ENCODE measurements around the gene UBAP2L. TPM values are rescaled to one million over a fixed set of nuclear protein-coding genes. Genes with fewer than 3 reads are reported as not detected.

UBAP2L gene, protein sequence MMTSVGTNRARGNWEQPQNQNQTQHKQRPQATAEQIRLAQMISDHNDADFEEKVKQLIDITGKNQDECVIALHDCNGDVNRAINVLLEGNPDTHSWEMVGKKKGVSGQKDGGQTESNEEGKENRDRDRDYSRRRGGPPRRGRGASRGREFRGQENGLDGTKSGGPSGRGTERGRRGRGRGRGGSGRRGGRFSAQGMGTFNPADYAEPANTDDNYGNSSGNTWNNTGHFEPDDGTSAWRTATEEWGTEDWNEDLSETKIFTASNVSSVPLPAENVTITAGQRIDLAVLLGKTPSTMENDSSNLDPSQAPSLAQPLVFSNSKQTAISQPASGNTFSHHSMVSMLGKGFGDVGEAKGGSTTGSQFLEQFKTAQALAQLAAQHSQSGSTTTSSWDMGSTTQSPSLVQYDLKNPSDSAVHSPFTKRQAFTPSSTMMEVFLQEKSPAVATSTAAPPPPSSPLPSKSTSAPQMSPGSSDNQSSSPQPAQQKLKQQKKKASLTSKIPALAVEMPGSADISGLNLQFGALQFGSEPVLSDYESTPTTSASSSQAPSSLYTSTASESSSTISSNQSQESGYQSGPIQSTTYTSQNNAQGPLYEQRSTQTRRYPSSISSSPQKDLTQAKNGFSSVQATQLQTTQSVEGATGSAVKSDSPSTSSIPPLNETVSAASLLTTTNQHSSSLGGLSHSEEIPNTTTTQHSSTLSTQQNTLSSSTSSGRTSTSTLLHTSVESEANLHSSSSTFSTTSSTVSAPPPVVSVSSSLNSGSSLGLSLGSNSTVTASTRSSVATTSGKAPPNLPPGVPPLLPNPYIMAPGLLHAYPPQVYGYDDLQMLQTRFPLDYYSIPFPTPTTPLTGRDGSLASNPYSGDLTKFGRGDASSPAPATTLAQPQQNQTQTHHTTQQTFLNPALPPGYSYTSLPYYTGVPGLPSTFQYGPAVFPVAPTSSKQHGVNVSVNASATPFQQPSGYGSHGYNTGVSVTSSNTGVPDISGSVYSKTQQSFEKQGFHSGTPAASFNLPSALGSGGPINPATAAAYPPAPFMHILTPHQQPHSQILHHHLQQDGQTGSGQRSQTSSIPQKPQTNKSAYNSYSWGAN
- total RNA-seq (2014; rRNA removed): 94.1 and 116 TPM in 2 replicates
- polyA plus RNA-seq (2012): 133 TPM

DNA sequence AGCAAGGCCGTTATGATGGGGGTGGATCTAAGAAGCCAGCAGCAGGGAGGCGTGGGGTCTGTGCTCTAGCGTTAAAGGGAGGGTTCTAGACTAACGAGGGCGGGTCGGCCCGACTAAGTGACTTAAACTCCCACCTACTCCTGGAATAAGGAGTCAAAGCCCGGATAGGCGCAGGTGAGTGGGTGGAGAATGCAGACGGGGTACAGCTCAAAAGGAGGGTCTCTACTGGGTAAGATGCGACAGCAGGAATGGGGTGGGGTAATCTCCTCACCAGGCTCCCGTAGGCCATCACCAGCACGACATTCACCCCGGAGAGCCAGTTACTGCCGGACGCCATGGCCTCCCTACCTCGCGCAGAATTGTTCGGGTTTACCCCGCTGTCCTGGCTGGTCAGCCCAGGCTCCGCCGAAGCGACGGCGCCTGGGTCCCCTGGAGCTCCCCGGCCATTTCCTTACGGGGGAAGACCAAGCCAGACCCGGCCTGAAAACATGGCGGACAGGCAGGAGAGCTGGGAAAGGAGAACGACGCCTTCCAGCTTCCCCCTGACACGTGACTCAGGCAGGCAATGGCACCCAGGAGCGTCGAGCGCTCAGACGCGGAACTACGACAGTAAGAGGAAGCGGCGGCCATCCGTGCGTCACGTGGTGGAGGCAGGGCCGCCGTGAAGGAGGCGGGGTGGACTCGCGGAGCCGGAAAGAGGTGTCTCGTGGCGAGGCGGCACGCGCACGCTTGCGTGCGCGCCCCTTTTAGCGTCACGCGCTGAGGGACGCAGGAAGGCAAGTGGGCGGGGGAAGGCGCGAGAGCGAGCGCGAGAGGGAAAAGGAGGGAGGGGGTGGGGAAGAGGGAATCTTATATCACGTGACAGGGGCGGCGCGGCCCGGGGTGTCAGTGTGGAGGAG, at the start of gene UBAP2L:
UBAP2L (plus strand) TSS at position 885 of the 899 bp plus-strand sequence. CDS start 4,169 bp downstream, outside the sequence.
- DNase-seq (ENCODE audit: low read depth): peak; percentile 99

- no peak for DNase-seq (ENCODE audit: low read depth)
These were observed 49.6 kb upstream of the UBAP2L start for GRCh38 chr1:154171223-154171583.

DNA sequence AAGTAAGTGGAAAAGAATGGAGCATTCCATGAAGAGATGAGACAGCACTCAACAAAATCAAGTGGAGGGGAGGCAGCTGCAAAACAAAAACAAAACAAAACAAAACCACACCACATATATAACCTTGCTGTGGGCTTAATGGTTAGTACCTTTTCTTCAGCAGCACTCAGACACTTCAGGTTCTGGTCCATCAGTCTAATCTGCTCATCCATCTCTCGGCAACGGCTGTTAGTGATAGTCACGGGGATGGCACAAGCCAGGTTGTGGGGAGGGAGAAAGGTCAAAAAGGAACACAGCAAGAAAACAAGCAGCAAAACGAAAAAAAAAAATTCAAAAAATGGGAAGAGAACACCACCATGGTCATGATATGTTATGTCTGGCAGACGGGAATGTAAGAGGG, 48.9 kb upstream of the UBAP2L start:
- no peak for DNase-seq (ENCODE audit: low read depth)

- DNase-seq (ENCODE audit: low read depth): no peak
These were observed 46.1 kb upstream of the UBAP2L start for GRCh38 chr1:154174654-154175053.

GRCh38 chr1:154176337-154176736, 44.4 kb upstream of the UBAP2L start:
- DNase-seq (ENCODE audit: low read depth): peak; percentile 49

GRCh38 chr1:154178013-154178412, 42.7 kb upstream of the UBAP2L start:
- no peak for DNase-seq (ENCODE audit: low read depth)

- DNase-seq (ENCODE audit: low read depth): no peak
These were observed 41.6 kb upstream of the UBAP2L start for GRCh38 chr1:154178911-154179811.

DNA sequence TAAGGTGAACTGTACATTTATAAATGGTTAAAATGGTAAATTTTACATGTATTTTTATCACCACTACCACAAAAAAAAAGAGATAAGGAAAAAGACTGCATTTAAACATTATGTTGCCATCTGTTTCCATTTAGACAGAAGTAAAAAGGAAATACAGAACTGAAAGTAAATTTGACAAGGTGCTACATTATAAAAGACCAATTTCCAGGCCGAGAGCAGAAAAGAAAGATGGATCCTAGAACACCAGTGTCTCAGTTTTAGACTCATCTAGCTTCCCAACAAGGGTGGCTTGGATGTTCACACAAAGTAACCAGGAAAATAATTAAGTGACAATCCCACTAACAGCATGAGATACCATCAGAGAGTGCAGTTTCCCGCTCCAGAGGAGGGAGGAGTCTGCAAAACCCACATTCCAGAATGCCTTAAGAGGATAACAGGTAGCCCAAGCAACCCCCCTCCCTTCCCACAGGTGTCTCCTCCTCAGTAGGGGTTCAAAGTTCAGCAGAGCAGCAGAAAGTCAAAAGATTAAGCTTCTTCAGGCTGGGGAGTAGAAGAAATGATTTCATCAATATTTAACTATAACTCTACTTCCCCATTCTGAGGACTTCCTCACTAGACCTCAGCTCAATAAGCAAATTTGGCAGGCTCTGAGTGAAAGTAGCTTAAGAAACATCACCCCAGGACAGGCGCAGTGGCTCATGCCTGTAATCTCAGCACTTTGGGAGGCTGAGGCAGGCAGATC, 40.6 kb upstream of the UBAP2L start:
- no peak for DNase-seq (ENCODE audit: low read depth)

- DNase-seq (ENCODE audit: low read depth): no peak
These were observed 38.8 kb upstream of the UBAP2L start for GRCh38 chr1:154181944-154182343.

GRCh38 chr1:154182344-154183045, 38.3 kb upstream of the UBAP2L start:
- peak; percentile 84 for DNase-seq (ENCODE audit: low read depth)

DNA sequence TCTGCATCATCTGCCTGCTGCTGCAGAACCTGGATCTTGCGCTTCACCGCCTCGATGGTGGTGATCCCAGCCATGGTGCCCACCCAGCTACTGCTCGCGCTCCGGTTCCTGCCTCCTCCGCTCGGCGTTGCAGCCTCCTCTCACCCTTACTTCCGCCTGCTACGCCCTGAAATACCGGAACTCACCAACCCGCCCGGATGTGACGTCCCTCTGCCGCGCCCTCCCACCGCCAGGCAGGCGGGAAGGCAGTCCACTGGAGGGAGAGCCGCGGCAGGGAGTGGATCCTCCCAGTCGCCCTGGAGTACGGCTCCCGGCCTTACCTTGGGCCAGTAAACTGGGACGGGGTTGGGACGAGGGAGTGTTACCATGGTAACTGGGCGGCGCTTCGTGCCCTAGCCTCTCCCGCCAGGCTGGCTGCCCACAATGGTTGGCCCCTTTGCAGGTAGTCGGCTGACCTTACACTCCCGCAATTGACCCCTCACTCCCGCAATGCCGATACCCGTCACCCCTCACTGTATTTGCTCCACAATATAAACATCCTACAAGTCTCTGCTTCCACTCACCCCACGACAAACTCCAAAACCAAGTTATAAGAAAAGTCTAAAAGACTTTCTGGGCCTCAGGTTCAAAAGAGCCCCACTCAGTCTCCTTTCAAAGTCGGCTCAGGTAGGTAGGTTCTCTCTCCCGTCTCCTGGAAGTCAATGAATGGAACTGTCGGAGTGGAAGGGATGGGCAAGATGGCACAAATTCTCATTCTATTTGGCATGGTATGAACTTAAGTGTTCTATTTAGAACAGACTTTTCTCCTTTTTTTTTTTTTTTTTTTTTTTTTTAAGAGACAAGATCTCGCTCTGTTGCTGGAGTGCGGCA, 37.5 kb upstream of the UBAP2L start:
- peak; percentile 95 for DNase-seq (ENCODE audit: low read depth)

DNA sequence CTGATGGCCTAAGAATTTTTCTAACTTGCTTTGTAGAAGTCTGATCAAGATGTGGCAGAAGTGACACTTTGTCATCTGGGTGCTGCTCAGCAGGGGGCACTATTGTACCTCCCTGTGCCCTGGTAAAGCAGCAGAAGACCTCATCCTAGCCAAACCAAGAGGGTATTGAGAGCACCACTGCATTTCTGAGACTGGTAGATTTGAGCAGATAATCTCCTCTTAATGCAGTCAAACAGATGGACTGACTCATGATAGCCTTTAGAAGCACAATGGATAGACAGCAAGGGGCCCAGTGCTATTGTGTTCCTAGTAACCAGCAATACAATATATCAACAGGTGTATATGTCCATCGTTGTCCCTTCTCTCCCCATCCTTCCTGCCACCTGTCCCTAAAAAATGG, 34.6 kb upstream of the UBAP2L start:
- DNase-seq (ENCODE audit: low read depth): peak; percentile 92

DNA sequence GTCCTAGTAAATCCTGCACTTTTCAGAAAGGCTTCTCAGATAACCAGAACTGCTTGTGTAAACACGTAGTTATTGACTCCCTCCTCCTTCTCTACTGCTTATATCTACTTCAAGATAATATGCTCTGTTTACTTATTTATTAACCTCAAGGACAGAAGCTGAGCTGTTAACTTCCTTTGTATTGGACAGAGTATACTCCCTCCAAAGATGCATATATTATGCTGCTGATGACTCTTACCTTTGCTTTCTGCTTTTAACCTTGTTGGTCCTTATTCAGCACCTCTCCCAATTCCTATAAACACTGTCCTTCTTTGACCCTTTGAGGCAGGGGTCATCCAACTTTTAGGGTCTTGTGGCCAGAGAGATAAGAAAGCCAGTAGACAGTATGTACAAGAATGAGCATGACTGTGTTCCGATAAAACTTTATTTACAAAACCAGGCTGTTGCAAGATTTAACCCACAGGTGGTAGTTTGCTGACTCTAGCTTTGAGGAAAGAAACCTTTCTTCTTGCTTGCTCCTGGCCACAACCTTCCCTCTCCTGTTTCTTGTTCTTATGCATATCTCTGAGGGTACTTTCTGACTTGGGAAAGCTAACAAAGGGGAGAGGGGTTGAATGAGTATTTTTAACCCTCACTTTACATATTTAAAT, 33.8 kb upstream of the UBAP2L start:
- DNase-seq (ENCODE audit: low read depth): no peak

- peak; percentile 83 for DNase-seq (ENCODE audit: low read depth)
These were observed 30.2 kb upstream of the UBAP2L start for GRCh38 chr1:154190550-154190949.

DNA sequence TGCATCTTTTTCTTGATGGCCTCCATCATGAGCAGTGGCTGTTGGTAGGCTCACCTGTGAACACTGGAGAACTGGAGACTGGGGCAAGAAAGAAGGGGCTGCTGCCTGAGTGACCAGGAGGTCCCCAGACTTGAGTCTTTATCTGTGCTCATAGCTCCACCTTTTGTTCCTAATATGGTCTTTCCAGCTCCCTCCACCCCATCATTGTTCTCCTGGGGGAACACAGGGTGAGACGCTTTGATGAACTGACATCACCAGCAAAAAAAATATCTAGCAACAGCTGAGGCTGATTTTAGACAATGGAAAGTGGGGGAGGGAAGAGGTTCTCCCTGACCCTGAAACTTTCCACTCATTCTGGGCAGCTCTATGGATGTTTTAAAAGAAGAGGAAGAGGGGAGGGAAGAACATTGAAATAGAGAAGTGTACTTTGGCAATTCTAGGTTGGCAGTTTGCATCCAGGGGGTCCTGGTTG, 28.7 kb upstream of the UBAP2L start, which contains the start of gene TPM3:
TPM3 (minus strand) TSS at position 111 of the 472 bp plus-strand sequence; CDS start at position 29, 82 bp downstream.
- DNase-seq (ENCODE audit: low read depth): peak; percentile 84

GRCh38 chr1:154192476-154192875, 28.3 kb upstream of the UBAP2L start:
- DNase-seq (ENCODE audit: low read depth): no peak

DNA sequence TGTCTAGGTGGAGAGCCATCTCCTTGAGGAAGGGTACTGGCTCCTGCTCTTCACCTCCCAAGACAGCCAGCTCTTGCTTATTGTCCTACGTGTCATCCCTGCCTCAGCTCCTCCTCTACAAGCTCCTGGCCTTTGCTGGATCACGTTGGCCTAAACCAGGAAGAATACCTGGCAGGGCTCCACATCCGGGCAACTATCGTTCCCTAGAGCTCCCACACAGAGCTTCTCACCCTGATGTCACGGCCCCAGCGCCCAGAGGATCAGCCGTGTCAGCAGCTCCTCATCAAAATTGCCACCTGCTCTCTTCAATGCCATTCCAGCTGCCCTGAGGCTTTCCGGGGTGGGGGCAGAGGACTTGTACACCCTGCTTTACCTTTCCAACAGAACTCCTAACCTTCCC, 26.9 kb upstream of the UBAP2L start:
- DNase-seq (ENCODE audit: low read depth): peak; percentile 66
